GM23338 (cell line): Measurements from ENCODE around the gene TENM3. TPM values are rescaled to one million over a fixed set of nuclear protein-coding genes. Genes with fewer than 3 reads are reported as not detected.

Experiments used
- ATAC-seq: fragments of 200-7000 bp; cut with Tn5 transposase; 3 replicates; pipeline ENCODE4 v1.9.1; 2020
- DNase-seq: peaks from one replicate; pipeline ENCODE4 v3.0.0-alpha.2; 2015; ENCODE audit warnings: low spot score
- H2AFZ ChIP-seq: fragments of 200-600 bp; sonication (generic); 2 replicates; pipeline ENCODE4 v1.8.0; 2016; ENCODE audit warnings: antibody characterized with exemption, mild to moderate bottlenecking, moderate library complexity
- H3F3A ChIP-seq: fragments of 200-600 bp; sonication (generic); replicated peaks from 2 replicates; pipeline ENCODE4 v1.8.0; 2017; ENCODE audit warnings: antibody characterized with exemption, mixed run types, low read depth
- H3K27ac ChIP-seq: fragments of 200-600 bp; sonication (generic); 2 replicates; pipeline ENCODE4 v1.6.1; 2016; ENCODE audit warnings: low read depth
- H3K27me3 ChIP-seq: fragments of 200-600 bp; sonication (generic); 2 replicates; pipeline ENCODE4 v1.8.0; 2016; ENCODE audit warnings: mild to moderate bottlenecking, mixed run types, moderate library complexity; ENCODE audit not compliant: insufficient read depth
- H3K36me3 ChIP-seq: fragments of 200-600 bp; sonication (generic); 2 replicates; pipeline ENCODE4 v1.8.0; 2016; ENCODE audit warnings: mild to moderate bottlenecking; ENCODE audit not compliant: insufficient read depth
- H3K4me1 ChIP-seq: fragments of 200-600 bp; sonication (generic); 2 replicates; pipeline ENCODE4 v1.8.0; 2016; ENCODE audit warnings: mild to moderate bottlenecking, moderate library complexity; ENCODE audit not compliant: insufficient read depth
- H3K4me2 ChIP-seq: fragments of 200-600 bp; sonication (generic); 2 replicates; pipeline ENCODE4 v1.7.1; 2017; ENCODE audit warnings: mixed run types
- H3K4me3 ChIP-seq: fragments of 200-600 bp; sonication (generic); 2 replicates; pipeline ENCODE4 v1.6.1; 2016; ENCODE audit warnings: mixed run types
- H3K79me2 ChIP-seq: fragments of 200-600 bp; sonication (generic); replicated peaks from 2 replicates; pipeline ENCODE4 v1.8.0; 2017; ENCODE audit warnings: mild to moderate bottlenecking; ENCODE audit not compliant: insufficient read depth
- H3K9me2 ChIP-seq: fragments of 200-600 bp; sonication (generic); 2 replicates; pipeline ENCODE4 v1.8.0; 2017; ENCODE audit not compliant: insufficient read depth
- H4K20me1 ChIP-seq: fragments of 200-600 bp; sonication (generic); replicated peaks from 2 replicates; pipeline ENCODE4 v1.8.0; 2017; ENCODE audit warnings: mild to moderate bottlenecking; ENCODE audit not compliant: insufficient read depth
- H3K27ac Mint-ChIP-seq: 2 replicates; pipeline ENCODE4 v1.8.0; 2020; ENCODE audit warnings: inconsistent platforms, mild to moderate bottlenecking, moderate library complexity, mixed read lengths
- H3K27me3 Mint-ChIP-seq: 3 replicates; pipeline ENCODE4 v1.8.0; 2022; ENCODE audit warnings: low read depth, mild to moderate bottlenecking, moderate library complexity, mixed read lengths, inconsistent platforms; ENCODE audit not compliant: insufficient read depth, poor library complexity
- H3K36me3 Mint-ChIP-seq: 3 replicates; pipeline ENCODE4 v1.8.0; 2021; ENCODE audit warnings: low read depth, mild to moderate bottlenecking, inconsistent platforms, moderate library complexity, mixed read lengths
- H3K4me1 Mint-ChIP-seq: 3 replicates; pipeline ENCODE4 v1.8.0; 2020; ENCODE audit warnings: mild to moderate bottlenecking, inconsistent platforms, mixed read lengths
- H3K4me3 Mint-ChIP-seq: 3 replicates; pipeline ENCODE4 v1.8.0; 2021; ENCODE audit warnings: moderate library complexity, mild to moderate bottlenecking, inconsistent platforms, mixed read lengths
- H3K9me3 Mint-ChIP-seq: 3 replicates; pipeline ENCODE4 v1.8.0; 2020; ENCODE audit warnings: moderate library complexity, mild to moderate bottlenecking, inconsistent platforms, mixed read lengths
- CREB1 ChIP-seq: fragments of 250-450 bp; sonication (Bioruptor Pico); IDR thresholded peaks from 2 replicates; pipeline ENCODE4 v1.5.0; 2020; ENCODE audit warnings: low read depth, mild to moderate bottlenecking, moderate library complexity
- EZH2 ChIP-seq: fragments of 200-600 bp; sonication (generic); IDR thresholded peaks from one replicate; pipeline ENCODE4 v1.8.0; 2017; ENCODE audit warnings: antibody characterized with exemption, mild to moderate bottlenecking, low read depth; ENCODE audit not compliant: unreplicated experiment
- EZH2phosphoT487 ChIP-seq: fragments of 200-600 bp; sonication (generic); IDR thresholded peaks from one replicate; pipeline ENCODE4 v1.8.1; 2018; ENCODE audit warnings: antibody characterized with exemption; ENCODE audit not compliant: unreplicated experiment
- NANOG ChIP-seq: IDR thresholded peaks from 2 replicates; pipeline ENCODE4 v1.6.1; 2016; ENCODE audit warnings: antibody characterized with exemption, borderline replicate concordance
- POLR2AphosphoS5 ChIP-seq: IDR thresholded peaks from 2 replicates; pipeline ENCODE4 v1.6.1; 2016; ENCODE audit warnings: antibody characterized with exemption, low read depth
- ZNF114 ChIP-seq: fragments of 250-450 bp; sonication (Bioruptor Pico); IDR thresholded peaks from 2 replicates; pipeline ENCODE4 v1.5.0; 2020; ENCODE audit warnings: mild to moderate bottlenecking, moderate library complexity
- ZNF331 ChIP-seq: fragments of 250-450 bp; sonication (Bioruptor Pico); IDR thresholded peaks from 2 replicates; pipeline ENCODE4 v1.5.0; 2020; ENCODE audit warnings: low read depth, mild to moderate bottlenecking, moderate library complexity
- polyA plus RNA-seq: library from polyadenylated mRNA; unstranded; fragments of >200 nt; fragmentation: Nextera tagmentation; extraction: Ambion mirVana; gene quantifications from 2 replicates; pipeline ENCODE4 v1.2.1, GENCODE V29; 2016
- total RNA-seq: library from RNA; depleted of rRNA; stranded (reverse); fragments of >200 nt; shearing (Covaris generic); gene quantifications from 2 replicates; pipeline ENCODE4 v1.2.3, GENCODE V29; 2014
- TF ChIP-seq, protein P1 (sequence below): IDR thresholded peaks from one replicate; pipeline ENCODE4 v1.6.1; 2018; ENCODE audit warnings: antibody characterized with exemption; ENCODE audit not compliant: unreplicated experiment
- TF ChIP-seq, protein P2 (sequence below), 2 experiments: fragments of 200-600 bp in 1 of 2; sonication (generic) in 1 of 2; conservative IDR thresholded peaks; 2 replicates each; pipeline versions ENCODE4 v1.5.1 to v1.6.1; 2016 to 2017; ENCODE audit warnings: antibody characterized with exemption in 2 of 2, low read depth in 2 of 2, mild to moderate bottlenecking in 2 of 2, moderate library complexity in 1 of 2
- TF ChIP-seq, protein P3 (sequence below): IDR thresholded peaks from 2 replicates; pipeline ENCODE4 v1.6.1; 2016; ENCODE audit warnings: antibody characterized with exemption

Gene TENM3
- total and polyA plus RNA-seq, 2 experiments from 2014 or later = 22.2 to 128 TPM

DNA sequence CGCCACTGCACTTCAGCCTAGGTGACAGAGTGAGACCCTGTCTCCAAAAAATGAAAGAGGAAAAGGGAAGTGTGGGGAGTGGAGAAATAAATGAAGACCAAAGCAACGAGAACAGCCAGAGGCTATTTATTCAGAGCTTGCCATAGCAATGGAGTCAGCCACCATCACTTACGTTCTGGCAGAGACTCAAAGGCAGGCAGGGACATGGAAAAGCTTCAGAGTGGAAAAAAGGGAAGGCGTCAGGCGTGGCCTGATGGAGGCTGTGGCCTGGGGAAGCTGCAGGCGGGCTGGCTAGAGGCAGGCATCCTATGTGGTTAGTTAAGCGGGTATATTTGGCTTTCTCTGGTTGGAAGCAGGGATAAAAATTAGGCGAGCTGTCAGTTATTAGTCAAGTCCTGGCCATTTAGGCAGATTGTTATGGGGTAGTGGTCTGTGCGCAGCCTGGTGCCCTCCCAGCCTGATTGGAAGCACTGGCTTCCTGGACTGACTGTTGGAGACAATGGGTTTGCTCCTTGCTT, 600.7 kb downstream of the TENM3 start (continued):
- TF ChIP-seq, protein P1, sequence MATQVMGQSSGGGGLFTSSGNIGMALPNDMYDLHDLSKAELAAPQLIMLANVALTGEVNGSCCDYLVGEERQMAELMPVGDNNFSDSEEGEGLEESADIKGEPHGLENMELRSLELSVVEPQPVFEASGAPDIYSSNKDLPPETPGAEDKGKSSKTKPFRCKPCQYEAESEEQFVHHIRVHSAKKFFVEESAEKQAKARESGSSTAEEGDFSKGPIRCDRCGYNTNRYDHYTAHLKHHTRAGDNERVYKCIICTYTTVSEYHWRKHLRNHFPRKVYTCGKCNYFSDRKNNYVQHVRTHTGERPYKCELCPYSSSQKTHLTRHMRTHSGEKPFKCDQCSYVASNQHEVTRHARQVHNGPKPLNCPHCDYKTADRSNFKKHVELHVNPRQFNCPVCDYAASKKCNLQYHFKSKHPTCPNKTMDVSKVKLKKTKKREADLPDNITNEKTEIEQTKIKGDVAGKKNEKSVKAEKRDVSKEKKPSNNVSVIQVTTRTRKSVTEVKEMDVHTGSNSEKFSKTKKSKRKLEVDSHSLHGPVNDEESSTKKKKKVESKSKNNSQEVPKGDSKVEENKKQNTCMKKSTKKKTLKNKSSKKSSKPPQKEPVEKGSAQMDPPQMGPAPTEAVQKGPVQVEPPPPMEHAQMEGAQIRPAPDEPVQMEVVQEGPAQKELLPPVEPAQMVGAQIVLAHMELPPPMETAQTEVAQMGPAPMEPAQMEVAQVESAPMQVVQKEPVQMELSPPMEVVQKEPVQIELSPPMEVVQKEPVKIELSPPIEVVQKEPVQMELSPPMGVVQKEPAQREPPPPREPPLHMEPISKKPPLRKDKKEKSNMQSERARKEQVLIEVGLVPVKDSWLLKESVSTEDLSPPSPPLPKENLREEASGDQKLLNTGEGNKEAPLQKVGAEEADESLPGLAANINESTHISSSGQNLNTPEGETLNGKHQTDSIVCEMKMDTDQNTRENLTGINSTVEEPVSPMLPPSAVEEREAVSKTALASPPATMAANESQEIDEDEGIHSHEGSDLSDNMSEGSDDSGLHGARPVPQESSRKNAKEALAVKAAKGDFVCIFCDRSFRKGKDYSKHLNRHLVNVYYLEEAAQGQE = no peak
- TF ChIP-seq, protein P2, sequence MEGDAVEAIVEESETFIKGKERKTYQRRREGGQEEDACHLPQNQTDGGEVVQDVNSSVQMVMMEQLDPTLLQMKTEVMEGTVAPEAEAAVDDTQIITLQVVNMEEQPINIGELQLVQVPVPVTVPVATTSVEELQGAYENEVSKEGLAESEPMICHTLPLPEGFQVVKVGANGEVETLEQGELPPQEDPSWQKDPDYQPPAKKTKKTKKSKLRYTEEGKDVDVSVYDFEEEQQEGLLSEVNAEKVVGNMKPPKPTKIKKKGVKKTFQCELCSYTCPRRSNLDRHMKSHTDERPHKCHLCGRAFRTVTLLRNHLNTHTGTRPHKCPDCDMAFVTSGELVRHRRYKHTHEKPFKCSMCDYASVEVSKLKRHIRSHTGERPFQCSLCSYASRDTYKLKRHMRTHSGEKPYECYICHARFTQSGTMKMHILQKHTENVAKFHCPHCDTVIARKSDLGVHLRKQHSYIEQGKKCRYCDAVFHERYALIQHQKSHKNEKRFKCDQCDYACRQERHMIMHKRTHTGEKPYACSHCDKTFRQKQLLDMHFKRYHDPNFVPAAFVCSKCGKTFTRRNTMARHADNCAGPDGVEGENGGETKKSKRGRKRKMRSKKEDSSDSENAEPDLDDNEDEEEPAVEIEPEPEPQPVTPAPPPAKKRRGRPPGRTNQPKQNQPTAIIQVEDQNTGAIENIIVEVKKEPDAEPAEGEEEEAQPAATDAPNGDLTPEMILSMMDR (conservative IDR thresholded peaks at IDR 0.05; ENCODE audit: low read depth in 2 of 2) = no peak
- no peak for TF ChIP-seq ZNF331 (CRISPR knock-in tag)
- no peak for TF ChIP-seq EZH2
- TF ChIP-seq POLR2AphosphoS5 = no peak
- TF ChIP-seq NANOG = no peak
- no peak for TF ChIP-seq EZH2phosphoT487
- TF ChIP-seq CREB1 (CRISPR knock-in tag) = no peak
- TF ChIP-seq ZNF114 (CRISPR knock-in tag) = no peak
- TF ChIP-seq, protein P3, sequence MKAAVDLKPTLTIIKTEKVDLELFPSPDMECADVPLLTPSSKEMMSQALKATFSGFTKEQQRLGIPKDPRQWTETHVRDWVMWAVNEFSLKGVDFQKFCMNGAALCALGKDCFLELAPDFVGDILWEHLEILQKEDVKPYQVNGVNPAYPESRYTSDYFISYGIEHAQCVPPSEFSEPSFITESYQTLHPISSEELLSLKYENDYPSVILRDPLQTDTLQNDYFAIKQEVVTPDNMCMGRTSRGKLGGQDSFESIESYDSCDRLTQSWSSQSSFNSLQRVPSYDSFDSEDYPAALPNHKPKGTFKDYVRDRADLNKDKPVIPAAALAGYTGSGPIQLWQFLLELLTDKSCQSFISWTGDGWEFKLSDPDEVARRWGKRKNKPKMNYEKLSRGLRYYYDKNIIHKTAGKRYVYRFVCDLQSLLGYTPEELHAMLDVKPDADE = no peak

DNA sequence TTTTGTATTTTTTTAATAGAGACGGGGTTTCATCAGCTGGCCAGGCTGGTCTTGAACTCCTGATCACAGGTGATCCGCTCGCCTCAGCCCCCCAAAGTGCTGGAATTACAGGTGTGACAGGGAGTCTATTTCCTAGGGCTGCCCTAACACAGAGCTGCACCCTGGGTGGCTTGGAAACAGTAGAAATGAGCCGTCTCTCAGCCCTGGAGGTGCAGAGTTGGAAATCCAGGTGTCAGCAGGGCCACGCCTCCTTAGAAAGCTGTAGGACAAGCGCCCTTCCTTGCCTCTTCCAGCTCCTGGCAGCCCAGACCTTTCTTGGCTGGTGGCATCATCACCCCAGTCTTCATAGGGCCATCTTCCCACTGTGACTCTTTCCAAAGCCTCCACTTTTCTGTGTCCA, 602.4 kb downstream of the TENM3 start:
- ATAC-seq = peak; percentile 19; the same call in 1 of the 3 replicates
- peaks cover 4% of the 10 kb centered on the region for H3K27me3 Mint-ChIP-seq
- no peak overlapping the region for H3K4me3 ChIP-seq
- no peaks in the 10 kb centered on the region; the same call in 2 of the 3 replicates for H3K36me3 Mint-ChIP-seq
- no peak for DNase-seq
- H3K79me2 ChIP-seq = no peaks in the 10 kb centered on the region
- H3K9me2 ChIP-seq = no peaks in the 10 kb centered on the region
- no peak overlapping the region for H3K4me3 Mint-ChIP-seq
- H3K4me1 ChIP-seq = peaks cover 4% of the 10 kb centered on the region; the same call in 1 of the 2 replicates
- H3K4me2 ChIP-seq = no peak overlapping the region
- TF ChIP-seq ZNF114 (CRISPR knock-in tag) = no peak
- no peaks in the 10 kb centered on the region for H3K27me3 ChIP-seq
- no peak overlapping the region for H3K27ac Mint-ChIP-seq
- H2AFZ ChIP-seq = no peak overlapping the region
- H3F3A ChIP-seq = no peaks in the 10 kb centered on the region
- H3K9me3 Mint-ChIP-seq = no peaks in the 10 kb centered on the region
- H3K4me1 Mint-ChIP-seq = peaks cover 19% of the 10 kb centered on the region
- no peaks in the 10 kb centered on the region for H4K20me1 ChIP-seq
- no peaks in the 10 kb centered on the region for H3K36me3 ChIP-seq
- no peak overlapping the region for H3K27ac ChIP-seq
